Endothelial cell of hepatic sinusoid (primary cell): ENCODE results near the gene TSPAN3.

Source experiments
- in situ Hi-C: cut with HindIII; loops from 2 replicates; pipeline ENCODE4 v1.10.0; 2017; ENCODE audit warnings: low sequenced_read_pairs

TSPAN3 gene

DNA sequence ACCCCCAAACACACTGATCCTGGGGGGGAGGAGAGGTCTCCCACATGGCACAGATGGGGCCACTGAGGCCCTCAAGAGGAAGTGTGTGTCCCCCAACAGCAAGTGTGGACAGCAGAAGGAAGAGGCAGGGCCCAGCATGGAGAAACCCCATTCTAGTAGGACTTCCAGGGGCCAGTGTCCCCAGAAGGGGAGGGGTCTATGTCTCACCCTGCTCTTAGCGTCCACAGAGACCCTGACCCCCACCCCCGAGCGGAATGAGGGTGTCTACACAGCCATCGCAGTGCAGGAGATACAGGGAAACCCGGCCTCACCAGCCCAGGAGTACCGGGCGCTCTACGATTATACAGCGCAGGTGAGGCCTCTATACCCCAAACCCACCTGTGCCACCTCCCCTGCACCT, 35.3 kb downstream of the TSPAN3 start:
- in situ Hi-C loops: loop anchor here (5.0 kb wide), 1 partner anchor 502 kb away; no protein-coding TSS in a partner anchor

DNA sequence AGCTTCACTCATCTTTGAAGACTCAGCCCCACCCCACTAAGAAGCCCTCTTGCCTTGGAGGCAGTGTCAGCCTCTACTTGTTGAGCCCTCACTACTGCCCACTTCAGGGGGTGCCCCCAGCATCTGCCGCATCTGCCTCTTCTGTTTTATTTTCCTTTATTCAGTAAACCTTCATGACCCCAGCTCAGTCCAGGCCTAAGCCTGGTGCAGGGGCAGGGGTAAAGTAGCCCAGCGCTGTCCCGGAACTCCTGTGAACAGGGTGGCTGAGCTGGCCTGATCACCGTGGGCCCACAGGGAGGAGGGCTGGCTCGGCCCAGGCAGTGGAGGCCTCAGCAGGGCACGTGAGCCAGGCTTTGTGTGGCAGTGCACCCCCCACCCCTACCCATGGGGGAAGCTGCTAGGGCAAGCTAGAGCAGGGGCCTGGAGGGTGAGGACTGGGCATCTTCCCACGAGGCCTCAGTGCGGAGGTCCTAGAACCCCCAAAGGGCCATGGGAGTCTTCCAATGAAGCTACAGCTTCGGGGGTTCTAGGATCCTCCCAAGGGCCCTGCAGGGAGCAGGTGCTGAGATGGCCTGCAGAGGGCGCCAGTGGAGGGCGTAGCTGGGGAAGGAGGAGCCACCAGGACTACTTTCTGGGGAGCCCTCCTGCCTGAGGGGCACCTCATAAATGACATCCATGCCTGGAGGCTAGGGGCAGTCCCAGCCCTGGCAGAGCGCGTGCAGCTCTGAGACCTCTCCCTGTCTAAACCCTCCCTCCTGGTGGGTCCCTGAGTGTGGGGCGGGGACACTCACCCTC, 36.0 kb downstream of the TSPAN3 start:
- in situ Hi-C loops: loop anchor here (5.0 kb wide), 1 partner anchor 502 kb away; no protein-coding TSS in a partner anchor

DNA sequence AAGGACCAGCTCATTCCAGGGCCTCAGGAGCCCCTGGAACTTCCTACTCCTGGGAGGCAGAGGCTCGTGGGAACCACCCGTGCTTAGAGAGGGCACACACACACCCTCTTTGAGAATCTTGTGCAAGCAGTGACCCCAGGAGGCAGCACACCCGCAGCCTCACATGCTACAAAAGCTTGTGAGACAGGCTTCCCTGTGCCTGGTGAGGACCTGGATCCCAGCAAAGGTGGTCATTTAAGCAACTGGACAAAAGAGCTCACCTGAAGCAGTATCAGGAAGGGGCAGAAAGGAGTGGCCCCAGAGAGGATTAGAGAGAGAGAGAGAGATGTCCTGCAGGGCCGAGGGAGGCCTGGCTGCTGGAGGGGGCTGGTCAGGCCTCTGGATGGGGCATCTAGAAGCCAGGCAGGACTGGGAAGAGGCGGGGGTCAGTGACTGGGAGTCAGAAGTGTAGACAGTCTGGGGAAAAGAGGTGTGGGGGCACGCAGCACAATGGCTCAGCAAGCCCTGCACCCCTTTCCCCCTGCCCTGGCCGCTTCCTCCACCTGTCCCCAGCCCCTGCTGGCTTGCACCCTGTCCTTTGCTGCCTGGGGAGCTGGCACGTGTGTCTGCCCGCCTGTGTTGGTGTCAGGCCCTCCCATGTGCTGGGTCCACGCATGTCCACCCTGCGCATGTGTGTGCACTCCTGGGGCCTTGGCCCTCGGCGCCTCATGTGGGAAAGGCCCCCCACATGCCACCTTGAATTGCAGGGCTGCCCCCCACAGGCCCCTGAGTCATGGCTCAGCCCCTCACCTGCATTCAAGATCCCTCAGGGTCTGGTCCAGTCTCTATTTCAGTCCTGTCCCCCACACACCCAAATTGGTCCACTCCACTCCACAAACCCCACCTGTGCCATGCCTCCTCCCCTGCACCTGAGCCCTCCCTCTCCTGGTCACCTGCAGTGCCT, 36.9 kb downstream of the TSPAN3 start:
- in situ Hi-C loops: no loop called here

DNA sequence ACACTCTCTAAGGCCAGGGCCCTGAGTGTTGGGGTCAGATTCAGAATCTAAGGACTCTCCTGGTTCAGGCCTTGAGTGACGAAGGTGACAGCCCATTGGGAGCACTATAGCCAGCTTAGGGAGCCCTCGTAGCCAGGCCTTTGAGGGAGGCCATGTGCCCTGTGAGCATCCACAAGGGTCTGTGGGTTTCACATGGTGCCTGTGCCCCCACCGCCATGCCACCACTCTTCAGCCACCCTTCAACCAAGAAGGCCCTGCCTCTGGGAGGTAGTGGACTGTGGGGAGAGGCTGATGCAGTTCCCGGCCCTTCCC, 37.5 kb downstream of the TSPAN3 start:
- in situ Hi-C loops: no loop called here

DNA sequence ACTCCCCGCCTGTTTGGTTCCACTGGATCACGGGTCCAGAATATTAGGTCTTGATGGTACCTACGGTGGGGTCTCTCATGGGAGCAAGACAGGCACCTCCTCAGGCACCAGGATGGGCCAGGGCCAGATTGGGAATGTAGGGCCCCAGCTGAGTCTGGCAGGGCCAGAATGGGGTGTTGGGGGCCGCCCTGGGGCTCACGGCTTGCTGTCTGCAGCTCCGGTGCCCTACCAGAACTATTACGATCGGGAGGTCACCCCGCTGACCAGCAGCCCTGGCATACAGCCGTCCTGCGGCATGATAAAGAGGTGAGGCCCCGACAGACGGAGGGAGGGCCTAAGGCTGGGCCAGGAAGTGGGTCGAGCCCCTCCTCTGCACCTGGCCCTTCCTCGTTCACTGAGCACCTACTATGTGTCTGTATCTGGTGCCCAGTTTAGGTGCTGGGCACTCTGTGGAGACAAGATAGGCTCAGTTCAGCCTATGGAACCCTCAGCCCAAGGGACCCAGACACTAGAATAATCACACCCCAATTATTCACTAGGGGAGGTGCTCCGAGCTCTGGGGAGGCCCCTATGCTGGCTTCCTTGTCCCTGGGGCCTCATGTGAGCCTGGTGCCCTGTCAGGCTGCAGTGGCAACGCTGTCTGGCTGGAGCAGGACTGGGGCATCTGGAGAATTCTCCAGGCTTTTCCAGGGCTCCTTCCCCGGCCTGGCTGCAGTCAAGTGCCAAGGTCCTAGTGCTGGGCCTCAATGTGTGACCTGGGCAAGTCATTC, 38.1 kb downstream of the TSPAN3 start:
- in situ Hi-C loops: no loop called here

DNA sequence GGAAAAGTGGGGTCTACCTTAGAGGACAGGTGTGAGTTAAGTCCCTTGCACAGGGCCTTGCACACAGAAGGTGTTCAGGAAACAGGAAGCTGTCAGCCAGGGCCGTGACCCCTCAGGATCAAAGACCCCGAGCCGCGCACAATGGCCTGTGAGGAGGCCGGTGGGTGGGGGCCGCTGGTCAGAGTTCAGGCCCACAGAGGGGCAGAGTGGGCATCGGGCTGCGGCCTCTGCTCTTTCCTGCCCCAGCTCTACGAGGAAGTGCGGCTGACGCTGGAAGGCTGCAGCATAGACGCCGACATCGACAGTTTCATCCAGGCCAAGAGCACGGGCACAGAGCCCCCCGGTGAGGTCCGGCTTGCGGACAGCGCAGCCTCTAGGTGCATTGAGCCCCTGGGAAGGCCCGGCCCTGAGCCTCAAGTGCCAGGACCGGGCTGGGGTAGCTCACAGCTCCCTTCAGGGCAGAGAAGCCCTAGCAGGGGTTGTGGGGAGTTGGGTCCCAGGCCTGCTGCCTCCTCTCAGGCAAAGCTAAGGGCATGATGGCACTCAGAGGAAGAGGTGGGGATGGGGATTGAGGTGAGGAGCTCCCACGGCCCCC, 38.8 kb downstream of the TSPAN3 start:
- in situ Hi-C loops: no loop called here

DNA sequence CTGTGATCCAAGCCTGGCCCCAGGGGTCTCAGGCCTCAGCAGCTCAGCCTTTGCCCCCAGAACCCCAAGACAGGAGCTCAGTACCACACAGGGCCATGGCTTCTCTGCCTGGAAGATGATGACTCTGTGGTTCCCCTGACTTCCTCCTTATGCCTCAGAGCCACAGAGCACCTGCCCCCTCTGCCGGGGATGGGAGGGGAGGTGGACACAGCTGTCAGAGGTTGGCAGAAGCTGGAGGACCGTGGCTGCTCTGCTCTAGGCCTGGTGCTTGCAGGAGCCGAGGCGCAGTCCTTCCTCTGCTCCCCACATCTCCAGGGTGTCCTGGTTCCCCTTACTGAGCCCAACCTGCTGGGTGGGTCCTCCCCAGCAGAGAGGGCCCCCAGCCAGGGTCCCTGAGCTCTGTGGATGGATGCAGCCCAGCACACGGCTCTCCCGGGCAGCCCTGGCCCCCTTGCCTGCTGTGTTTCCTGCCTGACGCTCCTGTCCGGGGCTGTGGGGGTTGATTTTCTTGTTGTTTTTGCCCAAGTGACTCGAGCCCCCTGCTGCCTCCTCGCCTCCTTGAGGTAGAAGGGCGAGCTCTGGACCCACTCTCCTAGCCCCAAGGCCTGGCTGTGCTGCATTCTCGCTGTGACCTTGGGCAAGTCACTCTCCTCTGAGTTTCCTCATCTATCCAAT, 39.4 kb downstream of the TSPAN3 start:
- in situ Hi-C loops: no loop called here

DNA sequence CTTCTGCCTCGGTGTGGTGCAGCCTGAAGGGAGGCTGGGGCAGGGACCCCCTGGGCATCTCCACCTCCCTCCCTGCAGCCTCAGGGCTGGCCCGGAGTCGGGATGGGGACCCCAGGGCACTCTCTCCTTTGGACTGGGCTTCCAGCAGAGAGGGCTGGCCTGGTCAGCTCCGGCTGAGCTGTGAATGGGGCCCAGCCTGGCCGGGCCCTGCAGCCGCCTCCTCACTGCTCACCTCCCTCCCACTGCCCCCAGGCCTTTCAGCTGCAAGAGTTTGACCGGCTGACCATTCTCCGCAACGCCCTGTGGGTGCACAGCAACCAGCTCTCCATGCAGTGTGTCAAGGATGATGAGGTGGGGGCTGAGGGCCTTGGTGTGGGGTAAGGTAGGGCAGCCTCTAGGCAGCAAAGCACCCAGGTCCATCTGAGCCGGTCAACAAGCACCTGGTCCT, 40.0 kb downstream of the TSPAN3 start:
- in situ Hi-C loops: no loop called here

DNA sequence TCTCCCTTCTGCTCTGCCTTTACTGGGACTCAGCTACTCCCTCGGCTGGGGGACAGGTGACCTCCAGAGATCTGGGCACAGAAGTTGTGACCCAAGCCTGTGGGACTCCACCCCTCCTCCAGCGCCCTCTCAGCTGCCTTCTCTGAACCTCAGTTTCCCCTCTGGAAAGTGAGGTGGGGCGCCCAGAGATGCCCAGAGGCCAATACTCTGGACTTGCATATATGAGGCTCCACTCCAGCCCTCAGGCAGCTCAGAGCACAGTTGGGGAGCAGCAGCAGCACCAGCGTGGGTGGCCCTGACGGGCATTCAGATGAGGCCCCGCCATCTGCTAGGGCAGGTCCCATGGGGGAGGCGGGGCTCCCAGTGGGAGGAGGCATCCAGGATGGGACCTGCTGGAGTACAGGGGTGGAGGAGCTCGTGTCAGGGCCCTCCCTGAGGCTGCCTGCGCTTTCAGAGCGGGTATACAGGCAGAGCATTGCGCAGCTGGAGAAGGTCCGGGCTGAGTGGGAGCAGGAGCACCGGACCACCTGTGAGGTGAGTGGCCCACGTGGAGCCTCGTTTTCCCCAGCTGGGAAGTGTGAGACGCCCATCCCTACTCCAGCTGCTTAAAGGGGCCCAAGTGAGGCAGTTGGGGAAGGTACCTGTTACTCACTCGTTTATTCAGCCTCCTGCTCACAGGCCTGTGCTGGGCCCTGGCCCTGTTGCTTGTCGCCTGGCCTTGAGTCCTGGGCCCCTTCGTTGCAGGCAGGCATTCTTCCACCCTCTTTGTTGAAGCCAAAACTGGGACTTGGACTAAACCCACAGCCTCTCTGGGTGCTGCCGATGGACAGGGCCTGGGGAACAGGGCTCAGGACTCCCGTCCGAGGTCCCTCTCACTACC, 40.6 kb downstream of the TSPAN3 start:
- in situ Hi-C loops: no loop called here

DNA sequence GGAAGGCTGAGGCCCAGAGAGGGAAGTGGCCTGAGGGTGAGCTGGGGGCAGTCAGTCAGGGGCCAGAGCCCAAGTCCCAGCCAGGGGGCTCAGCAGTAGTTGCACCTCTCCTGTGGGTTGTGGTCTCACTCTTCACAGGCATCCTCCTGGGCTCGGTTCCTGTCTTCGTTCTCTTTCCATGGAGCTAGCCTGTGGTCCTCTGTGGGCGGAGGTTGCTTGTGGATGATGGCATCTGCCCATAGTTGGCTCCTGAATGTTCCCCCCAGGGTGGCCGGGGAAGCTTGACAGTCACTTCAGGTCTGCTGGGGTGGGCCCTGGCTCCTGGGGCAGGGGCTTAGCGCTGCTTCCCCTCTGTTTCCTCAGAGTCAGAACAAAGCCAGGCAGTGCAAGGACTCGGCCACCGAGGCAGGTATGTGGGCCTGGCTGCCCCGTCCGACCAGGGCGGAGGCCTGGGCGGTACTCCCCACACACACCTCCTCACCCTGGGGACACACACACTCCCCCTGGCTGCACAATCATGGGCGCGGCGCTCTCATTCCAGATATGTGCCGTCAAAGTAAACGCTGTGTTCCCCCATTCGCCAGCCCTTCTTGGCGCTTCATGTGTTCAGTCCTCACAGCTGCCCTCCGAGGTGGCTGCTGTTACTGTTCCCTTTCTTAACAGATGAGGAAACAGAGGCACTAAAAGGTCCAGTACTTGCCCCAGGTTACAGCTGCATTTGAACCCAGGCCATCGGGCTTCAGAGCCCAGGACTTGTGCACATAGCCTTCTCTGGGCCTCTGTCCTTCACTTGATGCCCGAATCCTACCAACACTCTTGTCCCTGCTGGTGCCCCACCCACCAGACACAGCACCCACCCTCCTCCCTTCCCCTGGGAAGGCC, 41.5 kb downstream of the TSPAN3 start:
- in situ Hi-C loops: no loop called here

DNA sequence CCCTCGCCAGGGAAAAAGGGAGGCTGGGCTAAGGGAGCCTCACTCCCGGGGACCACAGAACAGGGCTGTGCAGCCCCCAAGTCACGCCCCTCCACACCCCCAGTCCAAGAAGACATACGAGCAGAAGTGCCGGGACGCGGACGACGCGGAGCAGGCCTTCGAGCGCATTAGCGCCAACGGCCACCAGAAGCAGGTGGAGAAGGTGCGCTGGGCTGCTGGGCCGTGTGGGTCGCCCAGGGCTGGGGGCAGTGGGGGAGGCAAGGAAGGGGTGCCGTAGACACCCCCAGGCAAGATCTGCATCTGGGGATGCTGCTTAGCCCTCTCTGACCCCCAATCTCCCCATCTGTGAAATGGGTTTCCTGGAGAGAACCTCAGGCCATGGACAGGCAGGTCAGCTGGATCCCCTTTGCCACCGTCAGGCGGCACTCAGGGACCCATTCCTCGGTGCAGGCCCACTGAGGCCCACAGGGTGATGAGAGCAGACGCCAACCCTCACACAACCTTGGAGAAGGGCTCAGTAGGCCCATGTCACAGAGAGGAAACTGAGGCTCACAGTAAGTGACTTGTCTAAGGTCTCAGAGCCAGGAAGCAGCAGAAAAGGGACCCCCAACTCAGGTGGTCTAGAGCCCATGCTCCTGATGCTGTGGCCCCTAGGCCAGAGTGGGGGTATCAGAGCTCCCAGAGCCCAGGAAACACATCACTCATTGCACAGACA, 42.3 kb downstream of the TSPAN3 start:
- in situ Hi-C loops: no loop called here

DNA sequence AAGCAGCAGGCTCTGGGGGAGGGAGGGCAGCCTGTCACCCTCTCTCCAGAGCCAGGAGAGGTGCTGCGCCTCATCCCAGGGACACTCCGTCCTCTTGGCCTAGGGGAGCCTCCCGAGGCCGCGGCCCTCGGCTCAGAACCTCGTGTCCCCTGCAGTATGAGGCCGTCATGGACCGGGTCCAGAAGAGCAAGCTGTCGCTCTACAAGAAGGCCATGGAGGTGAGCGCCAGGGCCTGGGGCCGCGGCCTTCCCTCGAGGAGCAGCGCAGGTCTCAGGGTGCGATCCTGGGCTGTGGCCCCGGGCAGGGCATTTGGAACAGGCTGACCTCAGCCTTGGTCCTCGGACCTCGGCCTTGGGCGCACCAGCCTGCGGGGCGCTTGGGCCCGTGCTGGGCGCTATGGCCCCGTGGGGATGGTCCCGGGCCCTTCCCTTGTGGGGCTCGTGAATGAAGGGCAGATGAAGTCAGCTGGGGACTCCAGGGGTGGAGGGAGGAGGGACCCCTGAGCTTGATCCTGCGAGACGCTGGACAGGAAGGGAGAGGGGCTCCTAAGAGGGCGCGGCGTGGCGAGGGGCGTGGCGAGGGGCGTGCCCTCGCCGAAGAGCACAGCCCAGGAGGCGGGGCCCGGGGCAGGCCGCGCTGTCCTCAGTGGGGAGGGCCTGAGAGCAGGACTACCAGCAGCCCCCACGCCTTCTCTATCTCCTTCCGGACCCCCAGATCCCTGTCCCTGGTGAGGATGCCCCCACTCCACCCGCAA, 43.0 kb downstream of the TSPAN3 start:
- in situ Hi-C loops: no loop called here

DNA sequence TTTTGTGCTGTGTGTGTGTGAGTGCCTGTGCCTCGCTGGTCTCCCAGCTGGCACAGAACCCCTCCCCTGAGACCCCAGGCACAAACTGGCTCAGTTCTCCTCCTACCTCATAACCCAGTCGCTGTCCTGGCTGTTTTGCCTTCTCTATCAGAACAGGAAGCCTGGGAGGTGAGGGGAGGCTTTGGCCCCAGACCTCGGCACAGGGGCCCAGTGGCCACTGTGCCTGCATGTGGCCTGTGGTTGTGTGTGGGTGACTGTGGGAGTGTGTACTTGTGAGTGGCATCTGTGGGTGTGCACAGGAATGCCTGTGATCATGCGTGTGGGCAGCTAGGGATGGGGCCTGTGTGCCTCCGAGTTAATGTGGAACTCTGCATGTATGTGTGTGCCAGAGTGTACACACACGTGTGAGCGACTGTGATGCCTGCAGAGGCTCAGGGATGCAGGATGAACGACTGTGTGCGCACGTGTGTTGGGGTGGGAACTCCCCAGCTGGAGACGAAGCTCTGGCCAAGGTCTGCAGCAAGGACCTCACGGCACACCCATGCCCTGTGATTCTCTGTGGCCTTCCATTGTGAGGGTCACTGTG, 43.7 kb downstream of the TSPAN3 start:
- in situ Hi-C loops: no loop called here

DNA sequence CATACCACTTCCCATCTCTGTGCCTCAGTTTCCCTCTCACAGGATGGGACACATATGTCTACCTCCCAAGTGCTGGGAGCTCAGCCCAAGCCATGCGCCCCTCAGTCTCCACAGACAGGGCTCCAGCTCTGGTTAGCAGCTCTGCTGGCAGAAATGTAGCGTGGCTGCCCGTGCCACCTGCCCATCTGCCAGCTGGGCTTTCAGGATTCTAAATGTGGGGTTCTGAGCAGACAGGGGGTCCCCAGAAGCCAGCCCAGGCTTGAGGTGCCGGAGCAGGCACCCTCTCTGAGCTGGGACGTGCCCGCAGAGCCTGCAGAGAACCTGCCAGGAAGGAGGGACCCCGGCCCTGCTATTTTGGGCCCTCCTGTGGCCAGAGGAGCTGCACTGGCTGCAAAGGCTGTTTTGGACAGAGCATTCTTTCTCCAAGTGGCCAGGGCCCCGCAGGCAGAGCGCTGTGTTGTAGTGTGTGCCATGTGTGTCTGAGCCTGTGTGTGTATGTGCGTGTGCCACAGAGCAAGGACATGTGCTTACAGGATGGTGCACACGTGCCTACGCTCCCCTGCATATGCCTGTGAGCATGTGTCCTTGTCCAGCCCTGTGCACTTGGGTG, 44.3 kb downstream of the TSPAN3 start:
- in situ Hi-C loops: no loop called here

DNA sequence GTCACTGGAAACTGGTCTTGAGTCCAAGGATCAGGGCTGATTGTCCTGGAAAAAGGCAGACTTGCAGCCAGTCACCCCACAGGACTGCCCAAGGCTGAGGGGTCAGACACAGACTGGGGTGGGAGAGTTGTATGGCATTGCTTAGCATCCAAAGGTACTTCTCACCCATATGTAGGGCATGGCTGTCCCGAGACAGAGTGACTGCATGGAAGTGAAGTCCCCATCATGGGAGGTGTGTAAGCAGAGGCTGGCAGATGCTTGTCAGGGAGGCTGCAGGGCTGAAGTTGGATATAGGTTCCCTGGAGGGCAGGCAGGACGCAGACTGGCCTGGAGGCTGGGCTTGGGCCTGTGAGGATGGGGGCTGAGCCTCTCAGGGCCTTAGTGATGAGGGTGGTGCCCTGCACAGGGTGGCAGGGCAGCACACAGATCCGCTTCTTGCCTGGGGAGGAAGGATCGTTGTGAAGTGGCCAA, 44.9 kb downstream of the TSPAN3 start:
- in situ Hi-C loops: no loop called here
